MM.1S (cell line): ENCODE data around the gene IL1R1.

Source experiments
- DNase-seq: peaks from one replicate; pipeline ENCODE4 v3.0.0-alpha.2; 2015
- H2AFZ ChIP-seq: fragments of 300-600 bp; sonication (generic); 2 replicates; pipeline ENCODE4 v1.6.0; 2016; ENCODE audit warnings: antibody characterized with exemption, low read length
- H3F3A ChIP-seq: fragments of 300-600 bp; sonication (generic); 2 replicates; pipeline ENCODE4 v1.6.1; 2016; ENCODE audit warnings: mild to moderate bottlenecking, antibody characterized with exemption, low read length, moderate library complexity, mixed read lengths; ENCODE audit not compliant: insufficient read depth
- H3K27ac ChIP-seq: fragments of 300-600 bp; sonication (generic); 2 replicates; pipeline ENCODE4 v1.5.1; 2016; ENCODE audit warnings: mild to moderate bottlenecking, low read length
- H3K27me3 ChIP-seq: fragments of 300-600 bp; sonication (generic); replicated peaks from 2 replicates; pipeline ENCODE4 v1.6.0; 2016; ENCODE audit warnings: low read length; ENCODE audit not compliant: insufficient read depth
- H3K36me3 ChIP-seq: fragments of 300-600 bp; sonication (generic); replicated peaks from 2 replicates; pipeline ENCODE4 v1.6.1; 2016; ENCODE audit warnings: mild to moderate bottlenecking, low read length, mixed read lengths; ENCODE audit not compliant: insufficient read depth
- H3K4me1 ChIP-seq: fragments of 300-600 bp; sonication (generic); 2 replicates; pipeline ENCODE4 v1.6.1; 2016; ENCODE audit warnings: low read length, mixed read lengths
- H3K4me2 ChIP-seq: fragments of 300-600 bp; sonication (generic); 2 replicates; pipeline ENCODE4 v1.6.0; 2016; ENCODE audit warnings: low read depth, low read length
- H3K4me3 ChIP-seq: fragments of 300-600 bp; sonication (generic); 2 replicates; pipeline ENCODE4 v1.5.1; 2016; ENCODE audit warnings: low read length, mixed read lengths
- H3K79me2 ChIP-seq: fragments of 300-600 bp; sonication (generic); 2 replicates; pipeline ENCODE4 v1.6.1; 2016; ENCODE audit warnings: mixed run types, low read length, mixed read lengths
- H3K9ac ChIP-seq: fragments of 300-600 bp; sonication (generic); 2 replicates; pipeline ENCODE4 v1.6.1; 2016; ENCODE audit warnings: low read length, mixed read lengths
- H3K9me2 ChIP-seq: fragments of 300-600 bp; sonication (generic); replicated peaks from 2 replicates; pipeline ENCODE4 v1.6.1; 2016; ENCODE audit warnings: mild to moderate bottlenecking, low read length, mixed read lengths; ENCODE audit not compliant: insufficient read depth
- H3K9me3 ChIP-seq: fragments of 300-600 bp; sonication (generic); replicated peaks from 2 replicates; pipeline ENCODE4 v1.6.1; 2016; ENCODE audit warnings: mild to moderate bottlenecking, low read length, mixed read lengths; ENCODE audit not compliant: insufficient read depth
- H4K20me1 ChIP-seq: fragments of 300-600 bp; sonication (generic); 2 replicates; pipeline ENCODE4 v1.6.1; 2016; ENCODE audit warnings: mild to moderate bottlenecking, low read length, moderate library complexity, mixed read lengths; ENCODE audit not compliant: insufficient read depth
- CTCF ChIP-seq: fragments of 300-600 bp; sonication (generic); IDR thresholded peaks from 2 replicates; pipeline ENCODE4 v1.5.1; 2016; ENCODE audit warnings: antibody characterized with exemption, low read length, mixed read lengths
- EZH2 ChIP-seq: fragments of 300-600 bp; sonication (generic); optimal IDR thresholded peaks from 2 replicates; pipeline ENCODE3; 2017; ENCODE audit warnings: low read depth, mild to moderate bottlenecking, antibody characterized with exemption, low read length, mixed read lengths
- EZH2phosphoT487 ChIP-seq: fragments of 300-600 bp; sonication (generic); IDR thresholded peaks from 2 replicates; pipeline ENCODE4 v1.6.1; 2018; ENCODE audit warnings: antibody characterized with exemption, low read length

IL1R1 gene

DNA sequence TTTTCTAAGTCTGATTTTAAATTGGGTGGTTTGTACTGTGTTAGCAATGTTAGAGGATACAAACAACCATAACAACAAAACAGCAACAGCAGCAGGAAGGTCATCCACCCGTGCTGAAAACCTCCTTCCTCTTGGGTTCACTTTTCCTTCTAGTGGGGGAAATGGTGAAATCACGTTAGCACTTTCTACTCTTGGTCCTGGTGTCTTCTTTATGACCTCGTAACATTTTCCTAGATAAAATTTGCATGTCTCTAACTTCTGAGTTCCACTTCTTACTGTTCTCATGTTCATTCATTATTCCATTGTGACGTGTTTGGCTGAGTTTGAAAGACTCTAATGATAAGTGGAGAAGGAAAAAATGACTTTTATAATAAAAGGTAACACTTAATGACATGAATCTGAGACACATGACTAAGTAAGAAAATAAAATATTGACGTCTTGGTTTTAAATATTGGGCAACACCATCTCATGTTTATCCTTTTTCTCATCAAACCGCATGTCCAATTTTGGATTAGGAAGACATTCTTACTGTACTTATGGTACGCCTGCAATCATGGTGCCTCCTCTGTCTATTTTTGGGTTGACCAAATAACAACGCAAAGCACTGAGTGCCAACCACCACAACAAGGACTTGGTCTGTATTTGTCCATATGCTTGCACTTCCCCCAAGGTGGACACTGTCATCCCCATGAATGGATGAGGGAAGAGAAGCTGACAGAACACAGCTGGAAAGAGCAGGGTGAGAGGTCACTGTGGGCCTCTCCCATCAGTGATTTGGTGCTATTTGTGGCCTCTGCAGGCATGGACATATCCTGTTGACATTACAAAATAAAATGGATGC, 25.7 kb upstream of the IL1R1 start:
- Histone ChIP-seq H3F3A (no peaks in the 10 kb centered on the region), H4K20me1 (no peaks in the 10 kb centered on the region), H3K27me3 (no peaks in the 10 kb centered on the region), H3K79me2 (no peaks in the 10 kb centered on the region), H3K4me1 (no peaks in the 10 kb centered on the region), H3K36me3 (no peaks in the 10 kb centered on the region), H3K9ac (no peak overlapping the region), H3K4me3 (no peak overlapping the region), H3K9me3 (no peaks in the 10 kb centered on the region), H2AFZ (no peak overlapping the region), H3K27ac (no peak overlapping the region), H3K9me2 (no peaks in the 10 kb centered on the region), H3K4me2 (no peak overlapping the region)
- TF ChIP-seq CTCF (no peak), EZH2 (no peak), EZH2phosphoT487 (no peak)
- no peak for DNase-seq

GRCh38 chr2:102117472-102117858, 25.1 kb upstream of the IL1R1 start:
- no peaks in the 10 kb centered on the region for H3K9me3 ChIP-seq
- H3K27me3 ChIP-seq = no peaks in the 10 kb centered on the region
- no peaks in the 10 kb centered on the region for H4K20me1 ChIP-seq
- H3K9me2 ChIP-seq = no peaks in the 10 kb centered on the region
- no peaks in the 10 kb centered on the region for H3K79me2 ChIP-seq
- no peak overlapping the region for H3K27ac ChIP-seq
- no peak overlapping the region for H3K9ac ChIP-seq
- H3K4me2 ChIP-seq = no peak overlapping the region
- no peaks in the 10 kb centered on the region for H3F3A ChIP-seq
- no peak for TF ChIP-seq EZH2phosphoT487
- no peak for TF ChIP-seq CTCF
- no peak for TF ChIP-seq EZH2
- H3K4me1 ChIP-seq = no peaks in the 10 kb centered on the region
- no peak overlapping the region for H2AFZ ChIP-seq
- H3K36me3 ChIP-seq = no peaks in the 10 kb centered on the region
- no peak overlapping the region for H3K4me3 ChIP-seq
- no peak for DNase-seq

- DNase-seq = no peak
- Histone ChIP-seq H3F3A (no peaks in the 10 kb centered on the region), H4K20me1 (no peaks in the 10 kb centered on the region), H3K4me1 (no peaks in the 10 kb centered on the region), H3K27ac (no peak overlapping the region), H3K36me3 (no peaks in the 10 kb centered on the region), H2AFZ (no peak overlapping the region), H3K79me2 (no peaks in the 10 kb centered on the region), H3K27me3 (no peaks in the 10 kb centered on the region), H3K4me2 (no peak overlapping the region), H3K9me2 (no peaks in the 10 kb centered on the region), H3K9me3 (no peaks in the 10 kb centered on the region), H3K9ac (no peak overlapping the region), H3K4me3 (no peak overlapping the region)
- TF ChIP-seq EZH2phosphoT487 = no peak
These were observed 23.3 kb upstream of the IL1R1 start for GRCh38 chr2:102119255-102119654.

DNA sequence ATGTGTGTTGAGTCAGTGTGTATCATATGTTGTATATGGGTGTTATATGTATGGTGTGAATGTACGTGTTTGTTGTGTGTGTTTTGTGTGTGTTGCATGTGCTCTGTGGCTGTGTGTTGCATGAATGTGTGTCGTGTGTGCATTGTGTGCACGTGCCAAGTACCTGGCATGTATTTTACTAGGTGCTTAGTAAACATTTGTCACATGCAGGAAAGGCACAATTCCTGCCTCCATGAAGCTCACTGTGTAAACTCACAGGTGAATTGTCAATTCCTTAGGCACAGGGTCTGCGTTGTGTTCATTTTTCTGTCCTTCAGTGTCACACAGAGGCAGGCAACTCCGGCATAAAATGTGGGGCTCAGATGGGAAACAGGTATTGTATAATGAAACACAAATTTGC, 22.3 kb upstream of the IL1R1 start:
- no peak overlapping the region for H3K9ac ChIP-seq
- no peaks in the 10 kb centered on the region for H3K9me2 ChIP-seq
- H3K36me3 ChIP-seq = no peaks in the 10 kb centered on the region
- H3K4me1 ChIP-seq = no peaks in the 10 kb centered on the region
- no peaks in the 10 kb centered on the region for H4K20me1 ChIP-seq
- no peaks in the 10 kb centered on the region for H3K79me2 ChIP-seq
- no peak for TF ChIP-seq EZH2phosphoT487
- no peak for TF ChIP-seq CTCF
- TF ChIP-seq EZH2 = no peak
- H2AFZ ChIP-seq = no peak overlapping the region
- H3F3A ChIP-seq = no peaks in the 10 kb centered on the region
- no peak for DNase-seq
- no peaks in the 10 kb centered on the region for H3K27me3 ChIP-seq
- no peak overlapping the region for H3K4me2 ChIP-seq
- H3K4me3 ChIP-seq = no peak overlapping the region
- H3K27ac ChIP-seq = no peak overlapping the region
- H3K9me3 ChIP-seq = no peaks in the 10 kb centered on the region
